Progenitor cell of endocrine pancreas (in vitro differentiated cells): ENCODE measurements around the gene TREM1. TPM values are rescaled to one million over a fixed set of nuclear protein-coding genes. Genes with fewer than 3 reads are reported as not detected.

ENCODE experiments used
- DNase-seq: peaks from one replicate; pipeline ENCODE4 v3.0.0; 2021; ENCODE audit warnings: low spot score; ENCODE audit not compliant: unreplicated experiment
- H3K27ac Mint-ChIP-seq: 2 replicates; pipeline ENCODE4 v1.8.0; 2021; ENCODE audit warnings: mild to moderate bottlenecking, moderate library complexity, mixed read lengths
- H3K27me3 Mint-ChIP-seq: 2 replicates; pipeline ENCODE4 v1.8.0; 2021; ENCODE audit warnings: mixed read lengths
- H3K36me3 Mint-ChIP-seq: 2 replicates; pipeline ENCODE4 v1.8.0; 2022; ENCODE audit warnings: mixed read lengths; ENCODE audit not compliant: insufficient read depth
- H3K4me1 Mint-ChIP-seq: 2 replicates; pipeline ENCODE4 v1.8.0; 2021; ENCODE audit warnings: low read depth, mixed read lengths
- H3K4me3 Mint-ChIP-seq: 2 replicates; pipeline ENCODE4 v1.8.0; 2021; ENCODE audit warnings: low read depth, mild to moderate bottlenecking, moderate library complexity, mixed read lengths
- H3K9me3 Mint-ChIP-seq: 2 replicates; pipeline ENCODE4 v1.8.0; 2021; ENCODE audit warnings: low read depth, mixed read lengths
- CTCF ChIP-seq: fragments of 200-600 bp; sonication (generic); IDR thresholded peaks from one replicate; pipeline ENCODE4 v1.5.0; 2021; ENCODE audit warnings: antibody characterized with exemption, mild to moderate bottlenecking; ENCODE audit not compliant: unreplicated experiment
- total RNA-seq: library from RNA; stranded (reverse); gene quantifications from 2 replicates; pipeline ENCODE4 v1.2.1, GENCODE V29; 2021

TREM1 gene
- total RNA-seq, 1 donor from 2014 or later: not detected

- H3K9me3 Mint-ChIP-seq: no peaks in the 10 kb centered on the region
- peaks cover 51% of the 10 kb centered on the region for H3K27me3 Mint-ChIP-seq
- DNase-seq: no peak
- H3K4me1 Mint-ChIP-seq: no peaks in the 10 kb centered on the region
- H3K4me3 Mint-ChIP-seq: no peak overlapping the region
- no peak overlapping the region for H3K27ac Mint-ChIP-seq
- no peaks in the 10 kb centered on the region for H3K36me3 Mint-ChIP-seq
- TF ChIP-seq CTCF: no peak
Measured at GRCh38 chr6:41236276-41236675, 50.2 kb downstream of the TREM1 start.

GRCh38 chr6:41232667-41233066, 53.8 kb downstream of the TREM1 start:
- Mint-ChIP-seq H3K27me3 (peaks cover 33% of the 10 kb centered on the region), H3K9me3 (no peaks in the 10 kb centered on the region), H3K4me1 (no peaks in the 10 kb centered on the region), H3K4me3 (no peak overlapping the region), H3K36me3 (no peaks in the 10 kb centered on the region), H3K27ac (no peak overlapping the region)
- DNase-seq: no peak
- no peak for TF ChIP-seq CTCF

GRCh38 chr6:41231246-41231645, 55.2 kb downstream of the TREM1 start:
- no peak for TF ChIP-seq CTCF
- Mint-ChIP-seq H3K27ac (no peak overlapping the region), H3K9me3 (no peaks in the 10 kb centered on the region), H3K4me1 (no peaks in the 10 kb centered on the region), H3K27me3 (peaks cover 20% of the 10 kb centered on the region), H3K4me3 (no peak overlapping the region), H3K36me3 (no peaks in the 10 kb centered on the region)
- DNase-seq: no peak

GRCh38 chr6:41229721-41230120, 56.8 kb downstream of the TREM1 start:
- Mint-ChIP-seq H3K27ac (no peak overlapping the region), H3K36me3 (no peaks in the 10 kb centered on the region), H3K4me3 (no peak overlapping the region), H3K4me1 (no peaks in the 10 kb centered on the region), H3K27me3 (peaks cover 19% of the 10 kb centered on the region), H3K9me3 (no peaks in the 10 kb centered on the region)
- TF ChIP-seq CTCF: no peak
- DNase-seq: no peak

GRCh38 chr6:41228616-41229015, 57.9 kb downstream of the TREM1 start:
- DNase-seq: no peak
- H3K4me3 Mint-ChIP-seq: no peak overlapping the region
- no peaks in the 10 kb centered on the region for H3K9me3 Mint-ChIP-seq
- no peak overlapping the region for H3K27ac Mint-ChIP-seq
- H3K36me3 Mint-ChIP-seq: no peaks in the 10 kb centered on the region
- no peak for TF ChIP-seq CTCF
- H3K4me1 Mint-ChIP-seq: no peaks in the 10 kb centered on the region
- H3K27me3 Mint-ChIP-seq: peaks cover 27% of the 10 kb centered on the region
